ENCODE measurements around the gene MBLAC1. TPM values are rescaled to one million over a fixed set of nuclear protein-coding genes. Genes with fewer than 3 reads are reported as not detected.

MBLAC1 gene
- total and polyA plus RNA-seq, 8 donors = 1.2 to 2.8 (median 1.7) TPM

- ATAC-seq (no peak), DNase-seq (no peak)
- no peak for TF ChIP-seq CTCF (IDR thresholded peaks at IDR 0.05)
- H3K27me3 ChIP-seq = no peaks in the 10 kb centered on the region
- intact Hi-C loops (cut with DNase I) = no loop called here
- no peak overlapping the region for H3K27ac ChIP-seq
- H3K9me3 ChIP-seq = no peaks in the 10 kb centered on the region
- peaks cover 0 to 65% of the 10 kb centered on the region in 2 donors for H3K36me3 ChIP-seq
- H3K4me1 ChIP-seq = peaks cover 20 to 22% of the 10 kb centered on the region in 2 donors
- H3K4me3 ChIP-seq = peak overlapping the region in 1 of 2 donors; percentile 90
These were observed 23.6 kb upstream of the MBLAC1 start for GRCh38 chr7:100102950-100103840.

GRCh38 chr7:100105534-100105933, 21.2 kb upstream of the MBLAC1 start:
- H3K27me3 ChIP-seq = no peaks in the 10 kb centered on the region
- H3K4me3 ChIP-seq = no peak overlapping the region
- H3K9me3 ChIP-seq = no peaks in the 10 kb centered on the region
- peaks cover 0 to 75% of the 10 kb centered on the region in 2 donors for H3K36me3 ChIP-seq
- DNase-seq (no peak), ATAC-seq (no peak)
- no peak for TF ChIP-seq CTCF (IDR thresholded peaks at IDR 0.05)
- no peak overlapping the region for H3K27ac ChIP-seq
- intact Hi-C loops (cut with DNase I) = no loop called here
- H3K4me1 ChIP-seq = peaks cover 4 to 8% of the 10 kb centered on the region in 2 donors

GRCh38 chr7:100106633-100107032, 20.1 kb upstream of the MBLAC1 start:
- intact Hi-C loops (cut with DNase I) = no loop called here
- Histone ChIP-seq H3K27ac (no peak overlapping the region), H3K27me3 (no peaks in the 10 kb centered on the region), H3K9me3 (no peaks in the 10 kb centered on the region), H3K4me1 (peaks cover 4 to 8% of the 10 kb centered on the region in 2 donors), H3K4me3 (no peak overlapping the region), H3K36me3 (peaks cover 0 to 86% of the 10 kb centered on the region in 2 donors)
- TF ChIP-seq CTCF (IDR thresholded peaks at IDR 0.05) = no peak
- DNase-seq = no peak
- no peak for ATAC-seq

- intact Hi-C loops (cut with DNase I) = no loop called here
- peaks cover 0 to 92% of the 10 kb centered on the region in 2 donors for H3K36me3 ChIP-seq
- H3K9me3 ChIP-seq = no peaks in the 10 kb centered on the region
- ATAC-seq (no peak), DNase-seq (peak in 1 of 4 donors; percentile 69)
- H3K27me3 ChIP-seq = no peaks in the 10 kb centered on the region
- no peak overlapping the region for H3K27ac ChIP-seq
- H3K4me1 ChIP-seq = peaks cover 4% of the 10 kb centered on the region in 2 donors
- TF ChIP-seq CTCF (IDR thresholded peaks at IDR 0.05) = no peak
- H3K4me3 ChIP-seq = no peak overlapping the region
These were observed 19.5 kb upstream of the MBLAC1 start for GRCh38 chr7:100107125-100107737.

GRCh38 chr7:100107890-100108289, 18.9 kb upstream of the MBLAC1 start:
- no peak overlapping the region for H3K27ac ChIP-seq
- no peaks in the 10 kb centered on the region for H3K4me1 ChIP-seq
- intact Hi-C loops (cut with DNase I) = no loop called here
- H3K27me3 ChIP-seq = no peaks in the 10 kb centered on the region
- no peak for TF ChIP-seq CTCF (IDR thresholded peaks at IDR 0.05)
- no peaks in the 10 kb centered on the region for H3K9me3 ChIP-seq
- ATAC-seq (no peak), DNase-seq (peak in 1 of 4 donors; percentile 63)
- peaks cover 0 to 99% of the 10 kb centered on the region in 2 donors for H3K36me3 ChIP-seq
- no peak overlapping the region for H3K4me3 ChIP-seq

Measured in left lung (tissue), 10 donors.